SIG-M5 (cell line): ENCODE results near the gene RASA4.
"Not testable (repeated sequence)": the region's sequence is repeated elsewhere in the genome, so short reads cannot be mapped to it uniquely, and the experiment has no call there.

Source experiments
- DNase-seq: peaks from one replicate; lab custom pipeline; 2025; lab: John Stamatoyannopoulos, UW

RASA4 gene

DNA sequence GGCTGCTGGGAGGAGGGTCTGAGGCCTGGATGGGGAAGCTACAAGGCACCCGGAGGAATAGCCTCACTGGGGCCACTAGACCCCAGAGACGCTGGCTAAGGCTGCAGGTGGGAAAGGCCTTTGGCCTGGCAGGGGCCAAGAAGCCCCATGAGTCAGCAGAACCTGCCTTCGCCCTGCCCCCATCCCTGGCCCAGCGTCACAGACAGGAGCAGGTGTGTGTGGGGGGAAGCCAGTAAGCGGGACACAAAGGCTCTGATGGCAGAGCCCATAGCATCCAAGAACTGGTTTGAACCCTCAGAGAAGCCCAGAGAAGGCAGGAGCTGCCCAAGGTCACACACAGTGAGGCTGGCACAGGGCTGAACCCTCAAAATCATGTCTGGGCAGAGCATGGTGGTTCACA lies 9.7 kb downstream of the RASA4 start:
- not testable (repeated sequence) for DNase-seq

- not testable (repeated sequence) for DNase-seq
Measured at GRCh38 chr7:102604431-102605145, 12.0 kb downstream of the RASA4 start.

DNA sequence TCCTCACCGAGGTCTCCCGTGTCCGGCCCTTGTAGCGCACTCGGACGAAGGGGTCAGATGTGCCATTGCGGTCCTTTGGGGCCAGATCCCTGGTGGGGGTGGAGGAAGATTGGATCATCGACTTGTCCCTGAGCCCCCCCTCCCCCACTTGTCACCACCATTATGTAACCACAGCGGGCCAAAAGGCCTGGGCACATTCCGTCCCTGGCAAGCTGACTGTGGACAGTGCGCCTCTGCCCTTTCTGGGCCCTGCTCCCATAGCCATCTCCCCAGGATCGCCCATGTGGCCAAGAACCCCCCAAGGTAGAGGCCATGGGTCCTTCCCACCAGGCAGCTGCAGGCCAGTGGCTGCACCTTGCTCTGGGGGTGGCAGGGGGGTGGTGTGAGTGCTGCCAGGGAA lies 14.2 kb downstream of the RASA4 start:
- DNase-seq: not testable (repeated sequence)

- not testable (repeated sequence) for DNase-seq
Measured at GRCh38 chr7:102599699-102600098, 16.9 kb downstream of the RASA4 start.

DNA sequence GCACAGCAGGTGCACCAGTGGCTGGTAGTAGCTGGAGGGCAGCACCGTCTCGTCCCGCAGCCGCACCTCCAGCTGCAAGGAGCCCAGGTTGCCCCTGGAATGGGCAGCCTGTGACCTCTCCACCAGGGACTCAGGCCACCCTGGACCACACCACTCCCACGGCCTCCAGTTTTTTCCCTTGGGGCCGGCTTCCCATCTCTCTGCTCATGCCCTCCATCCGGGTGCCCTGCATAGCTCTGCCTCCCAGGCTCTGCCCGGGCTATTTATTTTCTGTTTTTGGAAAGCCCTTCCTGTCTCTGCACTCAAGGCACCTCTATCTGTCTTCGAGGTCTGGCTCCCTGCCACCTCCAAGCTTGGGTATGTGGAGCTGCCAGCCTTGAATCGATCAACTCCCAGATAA lies 20.5 kb downstream of the RASA4 start:
- not testable (repeated sequence) for DNase-seq

GRCh38 chr7:102593637-102594334 lies 22.8 kb downstream of the RASA4 start:
- DNase-seq: not testable (repeated sequence)

DNA sequence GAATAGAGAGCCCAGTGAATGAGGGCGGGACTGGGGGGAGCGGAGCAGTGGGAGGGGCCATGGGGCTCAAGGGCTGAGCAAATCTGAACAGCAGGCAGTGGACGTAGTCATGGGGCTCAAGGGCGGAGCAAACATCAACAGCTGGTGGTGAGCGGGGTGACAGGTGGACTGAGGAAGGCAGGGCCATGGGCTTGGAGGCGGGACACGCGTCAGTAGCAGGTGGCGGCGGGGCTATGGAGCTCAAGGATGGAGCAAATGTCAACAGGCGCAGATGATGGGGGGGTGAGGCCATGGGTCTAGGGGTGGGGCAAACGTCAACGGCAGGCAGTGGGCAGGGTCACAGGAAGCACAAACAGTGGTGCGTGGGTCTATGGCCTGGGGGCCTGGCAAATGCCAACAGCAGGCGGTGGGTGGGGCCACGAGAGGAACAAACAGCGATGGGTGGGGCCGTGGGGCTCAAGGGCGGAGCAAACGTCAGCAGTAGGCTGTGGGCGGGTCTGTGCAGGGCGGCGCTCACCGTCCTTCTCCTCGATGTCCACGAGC lies 24.0 kb downstream of the RASA4 start:
- DNase-seq: not testable (repeated sequence)

DNA sequence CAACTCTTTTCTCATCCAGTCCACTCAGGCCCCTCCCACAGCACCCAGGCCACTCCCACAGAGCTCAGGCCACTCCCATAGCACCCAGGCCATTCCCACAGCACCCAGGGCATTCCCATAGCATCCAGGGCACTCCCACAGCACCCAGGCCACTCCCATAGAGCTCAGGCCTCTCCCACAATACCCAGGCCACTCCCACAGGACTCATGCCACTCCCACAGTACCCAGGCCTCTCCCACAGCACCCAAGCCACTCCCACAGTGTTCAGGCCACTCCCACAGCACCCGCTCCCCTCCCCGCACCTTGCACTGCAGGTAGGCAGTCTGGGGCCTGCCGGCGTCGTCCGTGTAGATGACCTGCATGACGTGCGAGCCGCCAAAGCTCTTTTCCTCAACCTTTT lies 26.7 kb downstream of the RASA4 start:
- DNase-seq: not testable (repeated sequence)

DNA sequence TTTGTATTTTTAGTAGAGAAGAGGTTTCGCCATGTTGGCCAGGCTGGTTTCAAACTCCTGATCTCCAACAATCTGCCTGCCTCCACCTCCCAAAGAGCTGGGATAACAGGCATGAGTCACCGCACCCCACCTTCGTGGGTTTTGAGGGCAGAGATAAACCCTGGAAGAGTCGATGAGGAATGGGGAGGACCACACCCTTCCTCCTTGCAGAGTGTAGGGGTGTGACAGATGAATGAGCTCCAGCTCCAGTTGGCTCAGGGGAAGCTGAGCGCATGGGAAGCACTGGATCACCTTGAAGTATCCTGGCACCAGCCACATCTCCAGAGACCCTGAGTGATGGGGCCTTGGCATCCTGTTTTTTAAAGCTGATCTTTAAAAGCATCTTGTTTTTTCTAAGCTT lies 33.1 kb downstream of the RASA4 start:
- not testable (repeated sequence) for DNase-seq

- not testable (repeated sequence) for DNase-seq
Measured at GRCh38 chr7:102581722-102582121, 34.8 kb downstream of the RASA4 start.

DNA sequence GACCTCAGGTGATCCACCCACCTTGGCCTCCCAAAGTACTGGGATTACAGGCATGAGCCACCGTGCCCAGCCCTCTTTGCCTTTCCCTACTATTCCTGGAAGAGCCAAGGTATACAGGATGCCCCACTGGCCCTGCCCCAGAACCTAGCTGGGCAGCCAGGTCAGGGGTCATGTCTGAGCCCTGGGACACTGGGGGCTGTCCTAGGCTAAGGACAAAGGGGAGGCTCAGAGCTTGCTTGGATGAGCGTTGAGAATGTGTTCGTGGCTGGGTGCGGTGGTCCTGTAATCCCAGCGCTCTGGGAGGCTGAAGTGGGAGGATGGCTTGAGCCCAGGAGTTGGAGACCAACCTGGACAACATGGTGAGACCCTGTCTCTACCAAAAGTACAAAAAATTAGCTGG lies 38.1 kb downstream of the RASA4 start:
- DNase-seq: not testable (repeated sequence)

DNA sequence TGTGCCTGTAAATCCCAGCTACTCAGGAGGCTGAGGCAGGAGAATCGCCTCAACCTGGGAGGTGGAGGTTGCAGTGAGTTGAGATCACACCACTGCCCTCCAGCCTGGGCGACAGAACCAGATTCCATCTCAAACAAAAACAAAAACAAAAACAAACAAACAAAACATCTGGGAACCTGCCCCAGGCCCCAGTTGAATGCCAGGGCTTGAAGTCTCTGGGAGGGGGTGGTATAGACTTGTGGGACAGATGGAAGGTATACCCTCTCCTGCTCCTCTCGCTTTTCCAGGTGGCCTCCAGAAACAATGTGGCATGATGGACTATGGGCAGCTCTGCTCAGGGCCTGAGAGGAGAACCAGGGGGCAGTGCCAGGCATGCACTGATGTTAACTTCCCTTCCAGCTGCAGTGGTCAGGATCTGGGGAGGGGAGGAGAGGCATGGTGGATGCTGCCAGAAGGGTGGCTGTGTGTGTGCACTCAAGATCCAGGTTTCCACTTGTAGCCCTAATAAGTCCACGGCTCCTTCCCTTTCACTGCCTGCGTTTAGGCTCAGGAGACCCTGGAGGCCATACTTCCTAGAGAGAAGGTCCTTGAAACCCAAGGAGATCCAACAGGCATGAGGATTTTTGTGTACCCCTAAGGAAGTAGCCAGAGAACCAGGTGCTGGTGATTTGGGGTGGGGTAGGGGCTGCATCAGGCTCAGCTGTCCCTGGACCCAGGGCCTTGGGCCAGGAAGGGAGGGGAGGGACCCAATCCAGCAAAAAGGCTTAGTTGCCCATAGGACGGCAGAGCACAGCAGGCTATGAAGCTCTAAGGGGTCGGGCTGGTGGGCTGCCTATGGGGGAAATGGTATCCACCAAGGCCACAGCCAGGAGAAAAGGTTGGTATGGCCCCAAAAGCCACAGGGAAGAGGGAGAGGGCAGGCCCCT lies 39.0 kb downstream of the RASA4 start:
- DNase-seq: not testable (repeated sequence)

- not testable (repeated sequence) for DNase-seq
Measured at GRCh38 chr7:102576363-102576762, 40.2 kb downstream of the RASA4 start.

GRCh38 chr7:102574607-102575006 lies 41.9 kb downstream of the RASA4 start:
- DNase-seq: not testable (repeated sequence)

- not testable (repeated sequence) for DNase-seq
Measured at GRCh38 chr7:102572261-102573239, 44.0 kb downstream of the RASA4 start, which contains the start of gene POLR2J3. Gene POLR2J3 (minus strand): TSS chr7:102572583. CDS start chr7:102572521, 62 bp downstream.

GRCh38 chr7:102568620-102569019 lies 47.9 kb downstream of the RASA4 start:
- DNase-seq: not testable (repeated sequence)

DNA sequence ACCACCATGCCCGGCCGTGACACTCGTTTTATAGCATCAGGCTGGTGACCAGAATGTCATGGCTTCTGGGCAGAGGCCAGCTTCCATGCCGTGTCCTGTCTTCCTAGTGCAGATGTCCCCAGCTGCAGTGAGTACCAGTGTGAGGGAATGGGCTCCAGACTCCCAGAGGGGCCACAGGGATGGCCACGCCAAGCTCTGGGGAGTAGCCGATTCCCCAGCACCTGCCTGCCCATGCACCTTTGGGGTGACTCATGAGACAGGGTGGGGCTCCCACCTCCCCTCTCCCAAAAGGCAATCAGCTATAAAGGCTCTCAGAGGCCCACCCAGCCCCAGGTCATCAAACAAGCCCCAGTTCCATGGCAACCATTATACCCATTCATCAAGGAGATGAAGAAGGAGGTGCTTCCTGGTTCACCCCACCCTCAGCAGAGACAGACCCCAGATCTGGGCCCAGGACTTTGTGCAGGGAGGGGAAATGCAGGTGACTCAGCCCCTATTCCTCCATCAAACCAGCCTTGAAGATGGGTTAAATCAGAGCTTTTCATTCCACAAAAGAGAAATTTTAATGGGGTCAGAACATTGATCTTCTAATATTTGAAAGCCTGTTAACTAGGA lies 65.6 kb downstream of the RASA4 start, which contains the start of gene SPDYE2:
Gene SPDYE2 (plus strand): TSS at position 419 of the 615 bp plus-strand sequence. CDS start 2,030 bp downstream, outside the sequence.
- not testable (repeated sequence) for DNase-seq

DNA sequence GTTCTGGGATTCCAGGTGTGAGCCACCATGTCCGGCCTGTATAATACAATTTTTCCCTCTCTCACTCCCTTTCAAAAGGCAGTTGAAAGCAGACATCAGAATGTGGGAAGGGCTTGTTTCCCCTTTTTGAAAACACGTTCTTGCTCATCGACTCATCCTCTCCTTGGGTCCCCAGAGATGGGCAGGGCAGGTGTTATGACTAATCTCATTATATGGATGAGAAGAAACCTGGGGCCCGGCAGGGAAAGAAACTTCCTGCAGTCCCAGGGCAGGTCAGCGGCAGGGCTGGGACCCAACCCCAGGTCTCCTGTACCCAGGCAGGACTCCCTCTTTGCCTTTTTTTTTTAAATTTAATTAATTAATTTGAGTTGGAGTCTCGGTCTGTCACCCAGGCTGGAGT lies 70.2 kb downstream of the RASA4 start:
- not testable (repeated sequence) for DNase-seq

DNA sequence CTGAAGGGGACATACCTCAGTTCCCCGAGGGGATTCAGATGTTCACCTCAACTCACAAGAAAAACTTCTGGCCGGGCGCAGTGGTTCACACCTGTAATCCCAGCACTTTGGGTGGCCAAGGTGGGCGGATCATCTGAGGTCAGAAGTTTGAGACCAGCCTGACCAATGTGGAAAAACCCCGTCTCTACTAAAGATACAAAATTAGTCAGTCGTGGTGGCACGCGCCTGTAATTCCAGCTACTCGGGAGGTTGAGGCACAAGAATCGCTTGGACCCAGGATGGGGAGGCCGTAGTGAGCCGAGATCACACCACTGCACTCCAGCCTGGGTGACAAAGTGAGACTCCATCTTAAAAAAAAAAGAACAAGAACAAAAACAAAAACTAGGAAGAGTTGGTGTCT lies 71.3 kb downstream of the RASA4 start:
- DNase-seq: not testable (repeated sequence)

- DNase-seq: not testable (repeated sequence)
Measured at GRCh38 chr7:102544372-102544771, 72.2 kb downstream of the RASA4 start.
